ENCODE data around the gene FCHSD2.
A peak's percentile ranks its signal among the peaks of the same experiment; 100 is the strongest.

The FCHSD2 gene

DNA sequence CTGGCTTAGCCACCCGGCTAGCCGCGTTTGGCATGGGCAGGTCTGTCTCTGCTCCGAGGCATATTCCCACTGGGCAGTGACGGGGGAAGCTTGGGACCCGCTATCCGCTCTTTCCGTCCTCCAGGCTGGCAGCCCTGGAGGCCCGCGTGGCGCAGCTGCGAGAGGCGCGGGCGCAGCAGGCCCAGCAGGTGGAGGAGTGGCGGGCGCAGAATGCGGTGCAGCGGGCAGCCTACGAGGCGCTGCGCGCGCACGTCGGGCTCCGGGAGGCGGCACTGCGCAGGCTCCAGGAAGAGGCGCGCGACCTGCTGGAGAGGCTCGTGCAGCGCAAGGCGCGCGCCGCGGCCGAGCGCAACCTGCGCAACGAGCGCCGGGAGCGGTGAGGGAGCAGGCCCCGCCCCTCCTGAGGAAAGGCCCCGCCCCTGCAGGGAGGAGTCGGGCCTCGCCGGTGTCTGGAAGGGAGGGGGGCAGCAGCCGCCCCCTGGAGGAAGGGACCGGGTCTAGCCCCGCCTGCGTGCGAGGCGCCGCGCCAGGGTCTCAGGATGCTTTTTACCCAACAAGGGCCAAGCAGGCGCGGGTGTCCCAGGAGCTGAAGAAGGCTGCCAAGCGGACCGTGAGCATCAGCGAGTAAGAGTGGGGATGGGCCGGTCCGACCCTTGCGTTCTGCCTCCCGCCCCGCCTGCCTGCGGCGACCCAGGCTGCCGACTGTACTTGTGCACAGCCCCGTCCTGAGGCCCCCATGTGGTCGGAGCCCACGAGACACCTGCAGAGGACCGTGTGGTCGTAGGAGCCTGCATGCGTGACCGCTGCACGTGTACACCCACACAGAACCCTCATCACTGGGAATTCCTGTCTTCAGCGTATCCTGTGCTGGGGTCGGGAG, 320.0 kb downstream of the FCHSD2 start:
- Histone ChIP-seq H3K4me1 (ENCODE audit: insufficient read depth, low read length) (0 out of 2 replicates have a peak, but pooled peaks cover 4% of the 10 kb centered on the region), H3K9ac (ENCODE audit: low read depth, low read length) (no peak overlapping the region), H4K20me1 (ENCODE audit: insufficient read depth, low read length) (peaks cover 19% of the 10 kb centered on the region), H3K9me3 (ENCODE audit: insufficient read depth, low read length, severe bottlenecking) (no peaks in the 10 kb centered on the region), H3K27me3 (ENCODE audit: insufficient read depth, low read length, poor library complexity) (no peaks in the 10 kb centered on the region), H3K4me2 (ENCODE audit: insufficient read depth, low read length) (no peak overlapping the region), H3K4me3 (ENCODE audit: low read depth in 1 of 2, low read length in 2 of 2) (no peak overlapping the region), H3K36me3 (ENCODE audit: insufficient read depth, low read length) (peaks cover 95% of the 10 kb centered on the region), H2AFZ (ENCODE audit: low read depth, low read length) (no peak overlapping the region), H3K79me2 (ENCODE audit: insufficient read depth, low read length) (peaks cover 13% of the 10 kb centered on the region), H3K27ac (ENCODE audit: low read length) (no peak overlapping the region)
- DNase-seq (no peak), ATAC-seq (ENCODE audit: insufficient read depth, low read depth) (peak; percentile 10; the same call in 1 of the 3 replicates)
- no peak for TF ChIP-seq EZH2 (IDR thresholded peaks at IDR 0.05; ENCODE audit: borderline replicate concordance, low read depth, low read length, severe bottlenecking)
- TF ChIP-seq, protein P1, sequence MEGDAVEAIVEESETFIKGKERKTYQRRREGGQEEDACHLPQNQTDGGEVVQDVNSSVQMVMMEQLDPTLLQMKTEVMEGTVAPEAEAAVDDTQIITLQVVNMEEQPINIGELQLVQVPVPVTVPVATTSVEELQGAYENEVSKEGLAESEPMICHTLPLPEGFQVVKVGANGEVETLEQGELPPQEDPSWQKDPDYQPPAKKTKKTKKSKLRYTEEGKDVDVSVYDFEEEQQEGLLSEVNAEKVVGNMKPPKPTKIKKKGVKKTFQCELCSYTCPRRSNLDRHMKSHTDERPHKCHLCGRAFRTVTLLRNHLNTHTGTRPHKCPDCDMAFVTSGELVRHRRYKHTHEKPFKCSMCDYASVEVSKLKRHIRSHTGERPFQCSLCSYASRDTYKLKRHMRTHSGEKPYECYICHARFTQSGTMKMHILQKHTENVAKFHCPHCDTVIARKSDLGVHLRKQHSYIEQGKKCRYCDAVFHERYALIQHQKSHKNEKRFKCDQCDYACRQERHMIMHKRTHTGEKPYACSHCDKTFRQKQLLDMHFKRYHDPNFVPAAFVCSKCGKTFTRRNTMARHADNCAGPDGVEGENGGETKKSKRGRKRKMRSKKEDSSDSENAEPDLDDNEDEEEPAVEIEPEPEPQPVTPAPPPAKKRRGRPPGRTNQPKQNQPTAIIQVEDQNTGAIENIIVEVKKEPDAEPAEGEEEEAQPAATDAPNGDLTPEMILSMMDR (IDR thresholded peaks at IDR 0.05; ENCODE audit: borderline replicate concordance, extremely low read depth, low read length, poor library complexity, severe bottlenecking) = peak; percentile 8

DNA sequence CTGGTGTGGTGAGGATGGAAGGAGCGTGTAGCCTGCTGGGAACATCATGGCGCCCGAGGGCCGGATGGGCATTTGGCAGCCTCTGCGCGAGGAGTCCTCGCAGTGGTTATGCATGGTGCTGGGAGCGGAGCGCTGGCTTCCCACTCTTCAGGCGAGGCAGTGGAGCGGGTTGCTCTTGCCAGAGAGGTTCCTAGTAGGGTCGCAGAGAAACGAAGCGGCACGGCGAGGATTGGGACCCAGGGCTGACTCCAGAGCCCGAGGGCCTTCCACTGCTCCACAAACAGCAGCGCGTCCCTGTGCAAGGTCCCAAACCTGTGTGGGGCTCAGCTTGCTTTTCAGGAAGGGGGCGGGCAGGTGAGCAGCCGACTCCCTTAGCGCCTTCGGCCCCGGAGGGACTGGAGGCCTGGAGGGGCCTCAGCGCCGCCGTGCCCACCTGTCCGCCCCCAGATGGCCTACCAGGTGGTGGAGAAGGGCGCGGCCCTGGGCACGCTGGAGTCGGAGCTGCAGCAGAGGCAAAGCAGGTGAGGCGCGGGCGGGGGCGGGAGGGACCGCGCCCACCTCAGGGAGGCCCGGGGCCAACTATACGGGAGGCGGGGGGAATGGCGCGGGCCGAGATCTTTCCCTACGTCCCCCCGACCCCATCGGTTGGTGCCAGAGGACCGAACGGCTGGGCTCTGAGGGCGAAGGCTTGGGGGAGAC, 320.7 kb downstream of the FCHSD2 start:
- H3K4me3 ChIP-seq (ENCODE audit: low read depth in 1 of 2, low read length in 2 of 2) = no peak overlapping the region
- H3K27ac ChIP-seq (ENCODE audit: low read length) = no peak overlapping the region
- TF ChIP-seq, protein P1 (IDR thresholded peaks at IDR 0.05; ENCODE audit: borderline replicate concordance, extremely low read depth, low read length, poor library complexity, severe bottlenecking) = no peak
- no peak for TF ChIP-seq EZH2 (IDR thresholded peaks at IDR 0.05; ENCODE audit: borderline replicate concordance, low read depth, low read length, severe bottlenecking)
- no peak for DNase-seq
- no peaks in the 10 kb centered on the region for H3K9me3 ChIP-seq (ENCODE audit: insufficient read depth, low read length, severe bottlenecking)
- no peak overlapping the region for H2AFZ ChIP-seq (ENCODE audit: low read depth, low read length)
- H4K20me1 ChIP-seq (ENCODE audit: insufficient read depth, low read length) = peaks cover 15% of the 10 kb centered on the region
- H3K27me3 ChIP-seq (ENCODE audit: insufficient read depth, low read length, poor library complexity) = no peaks in the 10 kb centered on the region
- ATAC-seq (ENCODE audit: insufficient read depth, low read depth) = no peak
- H3K4me2 ChIP-seq (ENCODE audit: insufficient read depth, low read length) = no peak overlapping the region
- H3K79me2 ChIP-seq (ENCODE audit: insufficient read depth, low read length) = peaks cover 19% of the 10 kb centered on the region
- H3K4me1 ChIP-seq (ENCODE audit: insufficient read depth, low read length) = peaks cover 10% of the 10 kb centered on the region
- peaks cover 90% of the 10 kb centered on the region for H3K36me3 ChIP-seq (ENCODE audit: insufficient read depth, low read length)
- H3K9ac ChIP-seq (ENCODE audit: low read depth, low read length) = no peak overlapping the region

DNA sequence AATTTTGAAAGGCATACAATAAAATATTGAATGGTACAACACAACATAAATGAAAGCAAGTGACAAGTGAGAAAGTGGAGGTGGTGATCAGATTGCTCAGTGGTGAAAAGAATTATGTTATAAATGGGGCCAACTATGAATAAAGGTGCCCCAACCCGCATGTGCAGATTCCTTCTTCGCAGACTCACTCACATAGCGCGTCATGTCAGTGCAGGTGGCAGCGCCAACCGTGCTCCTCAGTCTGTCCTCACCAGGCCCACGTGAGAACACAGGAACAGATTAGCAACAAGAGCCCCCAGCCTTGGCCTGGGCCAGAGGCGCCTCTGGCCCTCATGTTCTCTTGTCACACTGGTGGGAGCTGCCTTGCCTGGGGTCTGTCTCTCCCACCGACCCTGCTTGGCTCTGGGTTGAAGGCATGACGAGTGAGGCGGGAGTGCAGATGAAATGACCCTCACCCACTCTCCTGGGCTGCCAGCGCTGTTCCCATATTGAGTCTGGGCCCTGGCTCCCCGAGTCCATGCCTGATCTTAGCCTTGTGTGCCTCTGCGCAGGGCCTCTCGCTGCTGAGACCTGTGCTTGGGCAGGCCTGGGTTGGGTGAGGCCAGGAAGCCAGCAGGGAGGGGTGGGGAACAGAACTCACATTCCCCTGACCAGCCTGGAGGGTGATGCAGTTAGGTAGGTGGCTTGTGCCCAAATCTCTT, 321.5 kb downstream of the FCHSD2 start:
- H3K9ac ChIP-seq (ENCODE audit: low read depth, low read length) = no peak overlapping the region
- DNase-seq = no peak

More for the DNA sequence above, 321.5 kb downstream of the FCHSD2 start:
- TF ChIP-seq, protein P1 (IDR thresholded peaks at IDR 0.05; ENCODE audit: borderline replicate concordance, extremely low read depth, low read length, poor library complexity, severe bottlenecking) = no peak
- TF ChIP-seq EZH2 (IDR thresholded peaks at IDR 0.05; ENCODE audit: borderline replicate concordance, low read depth, low read length, severe bottlenecking) = no peak
- Histone ChIP-seq H3K4me2 (ENCODE audit: insufficient read depth, low read length) (no peak overlapping the region), H3K36me3 (ENCODE audit: insufficient read depth, low read length) (peaks cover 85% of the 10 kb centered on the region), H3K27ac (ENCODE audit: low read length) (no peak overlapping the region), H3K27me3 (ENCODE audit: insufficient read depth, low read length, poor library complexity) (no peaks in the 10 kb centered on the region), H3K4me3 (ENCODE audit: low read depth in 1 of 2, low read length in 2 of 2) (no peak overlapping the region), H3K9me3 (ENCODE audit: insufficient read depth, low read length, severe bottlenecking) (no peaks in the 10 kb centered on the region), H3K4me1 (ENCODE audit: insufficient read depth, low read length) (peaks cover 18% of the 10 kb centered on the region), H3K79me2 (ENCODE audit: insufficient read depth, low read length) (peaks cover 27% of the 10 kb centered on the region), H4K20me1 (ENCODE audit: insufficient read depth, low read length) (peaks cover 15% of the 10 kb centered on the region), H2AFZ (ENCODE audit: low read depth, low read length) (no peak overlapping the region)
- ATAC-seq (ENCODE audit: insufficient read depth, low read depth) = no peak

All from DND-41 (cell line).